Brain microvascular endothelial cell (primary cell): ENCODE data around the gene NUP88.
"Not testable (repeated sequence)": the region's sequence is repeated elsewhere in the genome, so short reads cannot be mapped to it uniquely, and the experiment has no call there.

Experiments used
- DNase-seq: peaks from one replicate; pipeline ENCODE4 v3.0.0-alpha.2; 2020
- H3K27ac ChIP-seq: fragments of 250-450 bp; sonication (Bioruptor Pico); 2 replicates; pipeline ENCODE4 v1.5.1; 2020; ENCODE audit warnings: mild to moderate bottlenecking, moderate library complexity
- H3K27me3 ChIP-seq: fragments of 250-450 bp; sonication (Bioruptor Pico); replicated peaks from 2 replicates; pipeline ENCODE4 v1.5.1; 2020; ENCODE audit warnings: mild to moderate bottlenecking
- H3K36me3 ChIP-seq: fragments of 250-450 bp; sonication (Bioruptor Pico); replicated peaks from 2 replicates; pipeline ENCODE4 v1.5.1; 2020; ENCODE audit warnings: mild to moderate bottlenecking
- H3K4me3 ChIP-seq: 2 replicates; pipeline ENCODE4 v1.5.1; 2011; ENCODE audit warnings: low read depth, mild to moderate bottlenecking, control low read depth, low read length, moderate library complexity
- CTCF ChIP-seq: IDR thresholded peaks from 2 replicates; pipeline ENCODE4 v1.5.1; 2011; ENCODE audit warnings: low read depth, mild to moderate bottlenecking, moderate library complexity, low read length, control low read depth, inconsistent platforms; ENCODE audit errors: missing control alignments
- in situ Hi-C: cut with HindIII; loops from 2 replicates; pipeline ENCODE4 v1.10.0; 2017; ENCODE audit warnings: low sequenced_read_pairs, low pct_ligation_motif_present

The NUP88 gene

GRCh38 chr17:5444209-5444608 is 24.7 kb upstream of the NUP88 start:
- H3K27ac ChIP-seq, result no peak overlapping the region
- TF ChIP-seq CTCF, result no peak
- H3K4me3 ChIP-seq, result no peak overlapping the region
- DNase-seq, result no peak
- in situ Hi-C loops, result no loop called here
- H3K36me3 ChIP-seq, result peaks cover 23% of the 10 kb centered on the region
- H3K27me3 ChIP-seq, result no peaks in the 10 kb centered on the region

- Histone ChIP-seq H3K36me3 (peaks cover 21% of the 10 kb centered on the region), H3K27ac (no peak overlapping the region), H3K4me3 (no peak overlapping the region), H3K27me3 (no peaks in the 10 kb centered on the region)
- in situ Hi-C loops, result no loop called here
- DNase-seq, result no peak
- TF ChIP-seq CTCF, result no peak
These were observed 24.3 kb upstream of the NUP88 start for GRCh38 chr17:5443728-5444127.

- no peak for TF ChIP-seq CTCF
- in situ Hi-C loops, result no loop called here
- no peaks in the 10 kb centered on the region for H3K27me3 ChIP-seq
- H3K27ac ChIP-seq, result no peak overlapping the region
- no peak for DNase-seq
- peak overlapping the region; percentile 33 for H3K4me3 ChIP-seq
- peaks cover 35% of the 10 kb centered on the region for H3K36me3 ChIP-seq
These were observed 19.9 kb upstream of the NUP88 start for GRCh38 chr17:5439446-5439764.

GRCh38 chr17:5438716-5439445 is 19.4 kb upstream of the NUP88 start, which contains the start of gene C1QBP:
C1QBP (minus strand) TSS chr17:5439155; CDS start chr17:5439073, 82 bp downstream.
- peak; percentile 92 for DNase-seq
- in situ Hi-C loops, result no loop called here
- peaks cover 35% of the 10 kb centered on the region for H3K36me3 ChIP-seq

GRCh38 chr17:5437721-5438317 is 18.4 kb upstream of the NUP88 start:
- Histone ChIP-seq H3K27me3 (no peaks in the 10 kb centered on the region), H3K36me3 (peaks cover 32% of the 10 kb centered on the region), H3K4me3 (peak overlapping the region; percentile 84), H3K27ac (peak overlapping the region; percentile 58)
- TF ChIP-seq CTCF, result no peak
- DNase-seq, result peak; percentile 12
- in situ Hi-C loops, result no loop called here

More at GRCh38 chr17:5438716-5439445, 19.4 kb upstream of the NUP88 start, which contains the start of gene C1QBP:
- Histone ChIP-seq H3K4me3 (peak within 1 kb of the TSS; percentile 84), H3K27ac (peak within 1 kb of the TSS; percentile 58), H3K27me3 (no peaks in the 10 kb centered on the region)
- peak; percentile 92 for TF ChIP-seq CTCF

GRCh38 chr17:5435781-5436315 is 16.4 kb upstream of the NUP88 start:
- H3K27ac ChIP-seq, in situ Hi-C loops, H3K27me3 ChIP-seq, H3K4me3 ChIP-seq, DNase-seq: not testable (repeated sequence)
- peaks cover 44% of the 10 kb centered on the region for H3K36me3 ChIP-seq
